ENCODE measurements around the gene ASCC1.
"Not testable (repeated sequence)": the region's sequence is repeated elsewhere in the genome, so short reads cannot be mapped to it uniquely, and the experiment has no call there.

The ASCC1 gene

DNA sequence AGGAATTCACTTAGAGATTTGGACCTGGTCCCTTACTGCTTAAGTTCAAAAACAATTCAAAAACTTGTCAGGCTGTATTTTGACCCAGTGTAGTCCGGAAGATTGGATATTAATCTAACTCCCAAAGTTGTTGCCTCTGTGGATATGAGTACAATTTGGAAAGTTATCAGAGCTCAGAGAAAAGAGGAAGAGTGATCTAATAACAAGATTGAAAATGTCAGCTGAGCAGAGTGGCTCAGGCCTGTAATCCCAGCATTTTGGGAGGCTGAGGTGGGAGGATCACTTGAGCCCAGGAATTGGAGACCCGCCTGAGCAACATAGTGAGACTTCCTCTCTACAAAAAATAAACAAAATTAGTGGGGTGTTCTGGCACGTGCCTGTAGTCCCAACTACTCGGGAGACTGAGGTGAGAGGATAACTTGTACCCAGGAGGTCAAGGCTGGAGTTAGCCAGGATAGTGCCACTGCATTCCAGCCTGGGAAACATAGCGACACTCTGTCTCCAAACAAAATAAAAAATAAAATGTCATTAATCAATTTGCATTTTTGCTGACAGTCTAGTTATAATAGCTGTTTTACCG is 3.2 kb upstream of the ASCC1 start:
- DNase-seq: no peak

DNA sequence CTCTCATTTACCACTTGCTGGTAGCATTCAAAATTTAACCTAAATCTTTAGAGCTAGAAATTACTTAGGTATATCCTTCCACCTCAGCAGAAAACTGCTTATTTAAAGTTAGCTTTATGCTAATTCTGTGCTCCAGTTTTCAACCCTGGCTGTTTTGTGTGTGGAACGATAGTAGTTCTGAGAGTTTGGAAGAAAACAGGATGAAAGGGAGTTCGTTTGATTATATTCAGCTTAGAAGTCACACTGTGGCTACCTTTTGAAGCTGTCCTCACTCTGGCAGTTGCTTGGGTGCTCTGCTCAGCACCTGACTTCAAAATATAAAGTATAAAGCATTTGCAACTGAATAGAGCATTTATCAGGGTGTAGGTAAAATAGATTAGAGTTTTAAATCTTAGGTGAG is 2.6 kb upstream of the ASCC1 start:
- DNase-seq: no peak

DNA sequence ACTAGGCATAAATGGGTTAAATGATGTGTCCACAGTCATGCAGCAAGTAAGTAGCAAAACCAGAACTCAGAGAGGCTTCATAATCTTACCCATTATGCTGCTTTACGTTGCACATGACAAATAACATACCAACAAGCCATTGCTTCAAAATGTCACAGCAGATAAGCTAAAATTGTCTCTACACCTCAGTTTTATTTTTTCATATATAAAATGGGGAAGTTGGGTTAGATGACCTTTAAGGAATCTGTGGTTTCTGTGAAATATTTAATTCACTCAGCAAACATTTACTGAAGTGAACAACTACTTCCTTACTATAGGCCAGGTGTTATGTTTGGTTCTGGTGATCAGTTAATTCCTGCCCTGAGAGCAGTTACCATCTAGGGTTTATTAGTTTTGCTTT is 2.2 kb upstream of the ASCC1 start:
- DNase-seq: no peak

DNA sequence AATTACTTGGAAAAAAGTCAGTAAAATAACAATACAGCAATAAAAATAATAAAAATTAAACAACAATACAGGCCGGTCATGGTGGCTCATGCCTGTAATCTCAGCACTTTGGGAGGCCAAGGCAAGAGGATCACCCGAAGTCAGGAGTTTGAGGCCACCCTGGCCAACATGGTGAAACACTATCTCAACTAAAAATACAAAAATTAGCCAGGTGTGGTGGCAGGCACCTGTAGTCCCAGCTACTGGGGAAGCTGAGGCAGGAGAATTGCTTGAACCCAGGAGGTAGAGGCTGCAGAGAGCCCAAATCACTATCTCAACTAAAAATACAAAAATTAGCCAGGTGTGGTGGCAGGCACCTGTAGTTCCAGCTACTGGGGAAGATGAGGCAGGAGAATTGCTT is 4.2 kb downstream of the ASCC1 start:
- DNase-seq: not testable (repeated sequence)

GRCh38 chr10:72211381-72211780 is 4.7 kb downstream of the ASCC1 start:
- not testable (repeated sequence) for DNase-seq

GRCh38 chr10:72208526-72208925 is 7.5 kb downstream of the ASCC1 start:
- not testable (repeated sequence) for DNase-seq

- no peak for DNase-seq
These were observed 9.4 kb downstream of the ASCC1 start for GRCh38 chr10:72206511-72207229.

- DNase-seq: no peak
These were observed 11.4 kb downstream of the ASCC1 start for GRCh38 chr10:72204724-72205123.

- DNase-seq: no peak
These were observed 11.8 kb downstream of the ASCC1 start for GRCh38 chr10:72204296-72204695.

DNA sequence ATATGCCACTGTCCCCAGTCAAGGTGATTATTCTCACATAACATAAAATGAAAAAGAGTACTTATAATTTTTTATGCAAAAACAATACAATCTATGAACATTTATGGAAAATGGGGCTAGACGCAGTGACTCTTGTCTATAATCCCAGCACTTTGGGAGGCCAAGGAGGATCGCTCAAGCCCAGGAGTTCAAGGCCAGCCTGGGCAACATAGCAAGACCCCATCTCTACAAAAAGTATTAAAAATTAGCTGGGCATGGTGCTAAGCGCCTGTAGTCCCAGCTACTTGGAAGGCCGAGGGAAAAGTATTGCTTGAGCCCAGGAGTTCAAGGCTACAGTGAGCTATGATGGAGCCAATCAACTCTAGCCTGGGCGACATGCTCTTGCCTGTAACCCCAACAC is 14.8 kb downstream of the ASCC1 start:
- DNase-seq: no peak

GRCh38 chr10:72200883-72201282 is 15.2 kb downstream of the ASCC1 start:
- no peak for DNase-seq

GRCh38 chr10:72194949-72195348 is 21.1 kb downstream of the ASCC1 start:
- DNase-seq: no peak

DNA sequence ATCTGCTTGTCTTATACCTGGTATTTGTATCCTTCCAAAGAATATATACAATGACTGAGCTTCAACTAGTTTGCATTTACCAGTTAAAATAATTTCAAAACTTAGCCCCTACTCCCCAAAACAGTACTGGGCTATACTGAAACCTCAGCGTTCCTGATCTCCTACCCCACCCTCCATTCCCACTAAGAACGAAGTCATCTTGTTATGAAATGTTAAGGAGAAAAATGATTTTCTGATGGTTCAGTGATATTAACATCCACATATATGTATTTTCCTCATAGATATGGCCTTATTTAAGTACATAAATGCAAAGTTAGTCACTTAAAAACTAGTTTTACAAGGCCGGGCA is 29.1 kb downstream of the ASCC1 start:
- DNase-seq: no peak

DNA sequence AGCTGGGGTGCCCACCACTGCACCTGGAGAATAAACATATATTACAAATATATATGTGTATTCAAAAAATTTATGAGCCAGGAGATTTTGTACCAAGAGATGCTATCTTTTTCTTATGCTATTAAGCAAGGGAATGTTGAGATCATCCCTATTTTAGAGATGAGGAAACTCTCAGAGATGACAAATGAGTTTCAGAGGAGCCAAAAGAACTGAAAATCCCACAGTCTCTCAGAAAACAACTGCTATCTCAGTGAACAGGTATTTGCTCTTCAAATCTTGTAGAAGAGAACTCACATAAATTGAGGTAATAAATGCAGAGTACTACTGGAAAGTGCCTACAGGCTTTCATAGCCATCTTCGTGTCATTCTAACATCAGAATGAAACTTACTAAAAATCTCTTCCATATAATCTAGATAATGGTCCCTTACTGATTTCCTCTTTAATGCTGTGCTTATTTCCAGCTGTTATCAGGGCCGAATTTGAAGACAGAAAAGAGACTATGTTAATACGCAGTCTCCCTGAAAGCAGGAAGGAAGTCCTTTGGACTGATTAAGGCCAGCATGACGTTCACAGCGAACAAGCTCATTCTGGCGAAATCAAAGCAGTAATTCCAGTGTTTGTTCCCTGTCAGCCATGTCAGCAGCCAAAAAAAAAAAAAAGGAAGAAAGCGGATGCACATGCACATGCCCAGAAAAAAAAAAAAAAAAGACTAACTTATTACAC is 29.7 kb downstream of the ASCC1 start:
- DNase-seq: no peak

DNA sequence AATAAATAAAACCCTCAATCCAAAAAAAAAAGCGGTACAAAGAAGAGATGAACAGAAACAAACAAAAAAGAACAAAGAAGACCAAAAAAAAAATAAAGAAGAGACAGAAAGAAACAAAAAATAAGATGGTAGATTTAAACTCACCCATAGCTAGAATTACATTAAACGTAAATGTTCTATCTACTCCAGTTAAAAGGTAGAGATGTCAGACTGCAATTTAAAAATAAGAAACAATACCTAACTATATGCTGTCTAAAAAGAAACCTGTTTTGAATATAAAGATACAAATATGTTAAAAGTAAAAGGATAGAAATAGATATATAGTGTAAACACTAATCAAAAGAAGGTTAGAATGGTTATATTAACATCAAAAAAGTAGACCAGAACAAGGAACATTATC is 31.9 kb downstream of the ASCC1 start:
- no peak for DNase-seq

GRCh38 chr10:72177454-72177853 is 38.6 kb downstream of the ASCC1 start:
- DNase-seq: no peak

DNA sequence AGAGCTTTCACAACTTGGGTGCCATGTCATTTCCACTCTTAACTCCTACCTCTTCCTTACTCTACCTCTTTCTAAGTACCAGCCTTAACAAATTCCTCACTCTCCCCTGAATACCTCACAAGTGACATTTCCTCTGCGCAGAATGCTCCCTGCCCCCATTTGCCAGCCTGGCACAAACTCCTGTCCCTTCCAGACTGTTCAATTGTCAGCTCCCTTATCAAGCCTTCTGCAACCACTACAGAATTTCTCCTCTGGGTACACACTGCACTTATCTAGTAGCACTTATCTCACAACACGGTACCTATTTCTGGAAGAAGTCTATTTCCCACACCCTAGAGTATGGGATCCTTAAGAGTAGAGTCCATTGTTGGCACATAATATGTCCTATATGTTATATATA is 39.4 kb downstream of the ASCC1 start:
- no peak for DNase-seq

DNA sequence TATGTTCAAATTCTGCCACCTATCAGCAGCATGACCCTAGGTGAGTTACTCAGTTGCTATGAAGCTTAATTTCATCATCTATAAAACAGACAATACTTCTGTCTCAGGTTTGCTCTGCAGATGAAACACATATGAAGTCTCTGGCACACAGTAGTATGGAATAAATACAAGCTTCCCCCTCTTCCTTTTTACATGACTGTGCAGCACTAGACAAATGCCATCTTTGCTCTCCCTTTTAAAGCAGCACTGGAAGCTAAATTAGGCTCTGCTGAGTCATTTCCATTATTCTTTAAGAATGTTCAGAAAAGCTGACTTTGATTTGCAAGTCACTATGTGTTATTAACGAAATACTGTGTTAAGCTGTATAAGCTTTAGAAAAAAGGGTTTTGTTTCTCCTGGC is 40.9 kb downstream of the ASCC1 start:
- no peak for DNase-seq

DNA sequence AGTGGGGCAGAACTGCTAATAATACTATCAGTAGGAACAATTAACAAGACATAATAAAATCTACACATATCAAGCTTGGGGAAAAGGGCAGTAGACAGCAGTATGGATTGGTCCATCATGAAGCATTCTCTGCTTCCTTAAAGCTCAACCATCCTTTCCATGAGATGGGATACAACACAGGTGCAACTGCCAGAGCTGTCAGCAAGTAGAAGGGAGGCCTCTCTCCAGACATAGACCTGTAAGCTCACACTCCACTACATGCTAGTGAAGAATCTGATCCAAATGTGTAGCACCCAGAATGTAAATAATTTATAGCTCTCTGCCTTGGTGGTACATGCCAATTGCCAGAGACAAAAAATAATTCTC is 41.8 kb downstream of the ASCC1 start:
- DNase-seq: no peak

DNA sequence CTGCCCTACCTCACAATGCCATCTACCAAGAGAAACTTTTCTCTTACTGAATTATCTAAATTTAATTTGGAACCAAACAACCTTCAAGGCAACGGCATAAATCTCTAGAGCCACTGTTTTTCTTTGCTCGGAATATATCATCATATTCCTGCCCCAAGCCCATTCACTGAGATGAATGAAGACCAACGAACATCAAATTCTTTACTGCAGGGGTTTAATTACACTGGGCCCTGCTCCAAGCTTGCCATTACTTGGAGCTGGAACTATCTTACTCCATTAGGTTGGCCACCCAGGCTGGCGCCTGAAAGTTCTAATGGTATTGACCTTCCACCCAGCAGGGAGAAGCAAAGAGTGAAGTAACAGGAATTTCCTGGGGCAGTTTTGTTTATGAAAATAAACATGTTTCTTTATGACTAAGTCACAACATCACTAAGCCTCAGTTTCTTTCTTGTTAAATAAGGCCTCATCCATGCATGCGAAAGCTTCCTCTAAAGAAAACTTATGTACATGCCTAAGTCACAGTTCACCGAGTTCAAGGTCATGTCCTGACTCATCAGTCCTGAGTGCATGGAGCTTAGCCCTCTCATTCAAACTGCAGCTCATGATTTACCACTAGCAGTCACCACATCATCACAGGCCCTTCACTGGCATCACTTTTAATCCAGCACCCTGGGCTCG is 42.3 kb downstream of the ASCC1 start:
- no peak for DNase-seq

- no peak for DNase-seq
These were observed 42.8 kb downstream of the ASCC1 start for GRCh38 chr10:72173262-72173618.

DNA sequence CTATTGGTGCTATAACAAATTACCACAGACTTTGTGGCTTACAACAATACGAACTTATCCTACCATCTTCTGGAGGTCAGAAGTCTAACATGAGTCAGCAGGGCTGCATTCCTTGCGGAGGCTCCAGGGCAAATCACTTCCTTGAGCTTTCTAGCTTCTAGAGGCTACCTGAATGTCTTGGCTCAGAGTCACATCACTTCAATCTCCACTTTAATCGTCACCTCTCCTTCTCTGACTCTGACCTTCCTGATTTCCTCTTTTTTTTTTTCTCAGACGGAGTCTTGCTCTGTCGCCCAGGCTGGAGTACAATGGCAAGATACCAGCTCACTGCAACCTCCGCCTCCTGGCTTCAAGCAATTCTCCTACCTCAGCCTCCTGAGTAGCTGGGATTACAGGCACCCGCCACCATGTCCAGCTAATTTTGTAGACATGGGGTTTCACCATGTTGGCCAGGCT is 44.9 kb downstream of the ASCC1 start:
- no peak for DNase-seq

GRCh38 chr10:72170733-72171132 is 45.3 kb downstream of the ASCC1 start:
- DNase-seq: no peak

- DNase-seq: no peak
These were observed 45.8 kb downstream of the ASCC1 start for GRCh38 chr10:72170263-72170662.

All from activated CD4-positive, alpha-beta T cell treated with anti-CD3 and anti-CD28 coated beads for 1 hour (primary cell).